Measurements from ENCODE around the gene SUSD1.

DNA sequence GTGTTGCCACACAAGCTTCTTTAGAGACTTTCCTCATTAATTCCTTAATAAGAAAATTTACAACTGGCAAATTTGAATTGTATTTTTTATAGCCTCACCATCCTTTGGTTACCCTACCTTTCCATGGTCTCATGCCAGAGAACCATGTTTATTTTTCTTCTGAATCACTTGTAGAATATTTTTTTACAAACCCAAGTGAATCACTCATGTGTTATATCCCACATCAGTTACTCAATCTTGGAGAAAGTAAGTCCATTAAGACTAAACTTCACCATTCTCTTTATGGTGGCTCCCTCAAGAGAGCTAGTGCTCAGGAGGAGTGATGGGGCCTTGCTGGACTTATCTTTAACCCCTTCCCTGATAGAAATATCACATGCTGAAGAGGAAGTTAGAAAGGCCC is 128.9 kb downstream of the SUSD1 start:
- TF ChIP-seq, protein P1, sequence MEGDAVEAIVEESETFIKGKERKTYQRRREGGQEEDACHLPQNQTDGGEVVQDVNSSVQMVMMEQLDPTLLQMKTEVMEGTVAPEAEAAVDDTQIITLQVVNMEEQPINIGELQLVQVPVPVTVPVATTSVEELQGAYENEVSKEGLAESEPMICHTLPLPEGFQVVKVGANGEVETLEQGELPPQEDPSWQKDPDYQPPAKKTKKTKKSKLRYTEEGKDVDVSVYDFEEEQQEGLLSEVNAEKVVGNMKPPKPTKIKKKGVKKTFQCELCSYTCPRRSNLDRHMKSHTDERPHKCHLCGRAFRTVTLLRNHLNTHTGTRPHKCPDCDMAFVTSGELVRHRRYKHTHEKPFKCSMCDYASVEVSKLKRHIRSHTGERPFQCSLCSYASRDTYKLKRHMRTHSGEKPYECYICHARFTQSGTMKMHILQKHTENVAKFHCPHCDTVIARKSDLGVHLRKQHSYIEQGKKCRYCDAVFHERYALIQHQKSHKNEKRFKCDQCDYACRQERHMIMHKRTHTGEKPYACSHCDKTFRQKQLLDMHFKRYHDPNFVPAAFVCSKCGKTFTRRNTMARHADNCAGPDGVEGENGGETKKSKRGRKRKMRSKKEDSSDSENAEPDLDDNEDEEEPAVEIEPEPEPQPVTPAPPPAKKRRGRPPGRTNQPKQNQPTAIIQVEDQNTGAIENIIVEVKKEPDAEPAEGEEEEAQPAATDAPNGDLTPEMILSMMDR (conservative IDR thresholded peaks at IDR 0.05; ENCODE audit: low read length), result no peak
- TF ChIP-seq EZH2phosphoT487 (IDR thresholded peaks at IDR 0.05; ENCODE audit: borderline replicate concordance, low read depth, low read length), result no peak
